ENCODE data around the gene DPT.

DPT gene

GRCh38 chr1:168687816-168688215 lies 41.2 kb downstream of the DPT start:
- H3K27ac ChIP-seq, result no peak overlapping the region
- no peak overlapping the region for H3K4me3 ChIP-seq (ENCODE audit: low read depth in 1 of 2, low read length in 1 of 2)
- TF ChIP-seq CTCF (IDR thresholded peaks at IDR 0.05), result no peak
- no peaks in the 10 kb centered on the region for H3K9me3 ChIP-seq
- no peaks in the 10 kb centered on the region for H3K4me1 ChIP-seq (ENCODE audit: control insufficient read depth in 1 of 2, insufficient read depth in 1 of 2, low read depth in 1 of 2, low read length in 1 of 2)
- H3K36me3 ChIP-seq, result no peaks in the 10 kb centered on the region
- no peaks in the 10 kb centered on the region for H3K27me3 ChIP-seq

- H3K27ac ChIP-seq, result no peak overlapping the region
- TF ChIP-seq CTCF (IDR thresholded peaks at IDR 0.05), result no peak
- H3K27me3 ChIP-seq, result no peaks in the 10 kb centered on the region
- no peak overlapping the region for H3K4me3 ChIP-seq (ENCODE audit: low read depth in 1 of 2, low read length in 1 of 2)
- H3K4me1 ChIP-seq (ENCODE audit: control insufficient read depth in 1 of 2, insufficient read depth in 1 of 2, low read depth in 1 of 2, low read length in 1 of 2), result no peaks in the 10 kb centered on the region
- no peaks in the 10 kb centered on the region for H3K9me3 ChIP-seq
- no peaks in the 10 kb centered on the region for H3K36me3 ChIP-seq
These were observed 42.3 kb downstream of the DPT start for GRCh38 chr1:168686666-168687065.

DNA sequence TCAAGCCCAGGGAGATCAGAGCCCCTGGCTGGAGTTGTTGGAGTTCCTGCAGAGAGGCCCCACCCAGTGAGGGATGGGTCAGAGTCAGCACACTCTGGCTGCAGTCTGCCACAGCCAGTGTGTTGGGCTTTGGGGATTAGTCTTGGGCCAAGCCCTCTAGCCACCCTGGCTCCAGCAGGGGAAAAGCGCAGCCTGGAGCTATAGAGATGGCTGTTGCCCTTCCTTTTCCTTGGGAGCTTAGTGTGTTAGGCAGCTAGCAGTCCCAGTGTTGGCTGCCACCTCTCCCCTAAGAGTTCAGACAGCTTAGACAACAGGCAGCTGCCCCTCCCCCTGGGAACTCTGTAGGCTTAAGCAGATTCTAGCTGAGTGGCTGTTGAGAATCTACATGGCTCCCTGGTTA lies 45.1 kb downstream of the DPT start:
- Histone ChIP-seq H3K27ac (no peak overlapping the region), H3K36me3 (no peaks in the 10 kb centered on the region), H3K4me1 (ENCODE audit: control insufficient read depth in 1 of 2, insufficient read depth in 1 of 2, low read depth in 1 of 2, low read length in 1 of 2) (no peaks in the 10 kb centered on the region), H3K9me3 (no peaks in the 10 kb centered on the region), H3K4me3 (ENCODE audit: low read depth in 1 of 2, low read length in 1 of 2) (no peak overlapping the region), H3K27me3 (no peaks in the 10 kb centered on the region)
- TF ChIP-seq CTCF (IDR thresholded peaks at IDR 0.05), result no peak

- Histone ChIP-seq H3K27ac (no peak overlapping the region), H3K4me1 (ENCODE audit: control insufficient read depth in 1 of 2, insufficient read depth in 1 of 2, low read depth in 1 of 2, low read length in 1 of 2) (peaks cover 10 to 13% of the 10 kb centered on the region in 2 experiments)
These were observed 52.1 kb downstream of the DPT start for GRCh38 chr1:168676861-168677260.

DNA sequence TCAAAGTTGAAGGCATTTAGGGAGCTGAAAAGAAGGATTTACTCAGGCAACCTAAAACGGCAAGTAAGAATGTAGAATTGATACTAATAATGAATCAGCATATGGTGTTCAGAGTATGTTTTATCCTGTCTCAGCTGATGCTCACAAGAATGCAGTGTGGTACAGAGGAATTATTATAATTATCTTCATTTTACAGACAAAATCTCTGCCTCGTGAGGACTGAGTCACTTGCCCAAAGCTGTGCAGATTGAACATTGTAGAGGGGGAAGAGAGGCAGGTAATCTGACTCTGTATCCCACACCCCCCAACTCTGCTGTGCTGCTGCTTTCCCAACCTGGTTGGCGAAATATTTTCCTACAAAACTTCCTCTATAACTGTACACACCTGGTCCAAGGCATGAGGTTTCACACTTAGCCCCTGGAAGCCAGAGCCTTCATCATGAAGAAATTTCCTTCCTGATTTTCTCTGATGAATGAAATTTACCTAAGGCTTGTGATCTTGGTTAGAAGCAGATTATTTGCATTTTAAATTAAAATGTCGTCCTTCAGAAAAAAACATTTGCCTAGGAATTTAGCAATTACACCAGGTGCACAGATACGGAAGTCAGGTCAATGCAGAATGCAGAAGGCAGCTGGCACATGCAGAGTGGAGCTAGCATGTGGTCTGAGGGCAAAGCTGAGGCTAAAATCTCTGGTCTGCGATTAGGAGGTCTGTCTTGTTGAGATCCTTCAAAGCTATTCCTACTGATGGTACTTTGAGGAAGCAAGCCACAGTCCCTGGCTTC lies 52.8 kb downstream of the DPT start:
- H3K27ac ChIP-seq, result no peak overlapping the region
- H3K4me1 ChIP-seq (ENCODE audit: control insufficient read depth in 1 of 2, insufficient read depth in 1 of 2, low read depth in 1 of 2, low read length in 1 of 2), result peaks cover 10 to 13% of the 10 kb centered on the region in 2 experiments
- TF ChIP-seq CTCF (IDR thresholded peaks at IDR 0.05), result no peak
- no peaks in the 10 kb centered on the region for H3K36me3 ChIP-seq
- no peak overlapping the region for H3K4me3 ChIP-seq (ENCODE audit: low read depth in 1 of 2, low read length in 1 of 2)
- no peaks in the 10 kb centered on the region for H3K27me3 ChIP-seq
- no peaks in the 10 kb centered on the region for H3K9me3 ChIP-seq

More at GRCh38 chr1:168676861-168677260, 52.1 kb downstream of the DPT start:
- Histone ChIP-seq H3K36me3 (no peaks in the 10 kb centered on the region), H3K27me3 (no peaks in the 10 kb centered on the region), H3K9me3 (no peaks in the 10 kb centered on the region), H3K4me3 (ENCODE audit: low read depth in 1 of 2, low read length in 1 of 2) (no peak overlapping the region)
- no peak for TF ChIP-seq CTCF (IDR thresholded peaks at IDR 0.05)

All from neutrophil (primary cell).